Ureter (tissue), 1 donor: ENCODE measurements around the gene ETV1. TPM values are rescaled to one million over a fixed set of nuclear protein-coding genes. Genes with fewer than 3 reads are reported as not detected.

Experiments
- DNase-seq: peaks from one replicate; pipeline ENCODE4 v3.0.0-alpha.2; 2020; ENCODE audit warnings: low spot score
- total RNA-seq: library from RNA; stranded (reverse); gene quantifications from one replicate; pipeline ENCODE4 v1.2.4, GENCODE V29; 2023
- donor health status: DM: yes; HTN: yes; CAD: no.

ETV1 gene
- total RNA-seq, 1 donor from 2014 or later: 8.5 TPM

DNA sequence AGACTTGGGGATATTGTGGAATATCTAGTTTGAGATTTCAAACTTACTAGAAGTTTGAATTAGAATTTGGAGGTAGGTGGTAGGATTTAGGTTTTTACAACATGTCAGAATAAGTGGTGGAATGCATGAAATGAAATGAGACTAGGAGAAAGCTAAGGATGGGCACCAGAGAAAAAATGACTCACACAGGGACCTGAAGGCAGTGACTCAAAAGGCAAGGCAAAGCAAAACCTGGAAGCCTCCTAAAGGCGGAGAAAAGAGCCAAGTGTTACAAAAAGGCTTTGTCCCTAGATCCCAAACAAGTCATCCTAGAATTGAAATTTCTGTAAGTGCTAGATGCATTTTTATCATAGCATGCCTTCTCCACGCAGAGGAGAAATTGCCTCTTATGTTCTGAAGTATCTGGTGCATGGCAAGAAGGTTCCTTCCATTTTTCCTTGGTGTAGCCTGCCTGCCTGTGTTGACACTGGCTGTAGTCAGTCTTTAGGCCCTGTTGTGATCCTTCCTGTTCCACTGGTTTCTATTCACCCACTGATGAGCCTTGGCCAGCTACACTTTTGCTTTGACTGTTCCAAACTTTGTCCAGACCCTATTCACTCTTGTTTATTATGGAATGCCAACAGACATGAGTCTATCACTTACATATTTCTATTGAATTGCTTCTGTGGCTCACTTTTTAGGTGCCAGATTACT, 109.3 kb downstream of the ETV1 start:
- DNase-seq: no peak

DNA sequence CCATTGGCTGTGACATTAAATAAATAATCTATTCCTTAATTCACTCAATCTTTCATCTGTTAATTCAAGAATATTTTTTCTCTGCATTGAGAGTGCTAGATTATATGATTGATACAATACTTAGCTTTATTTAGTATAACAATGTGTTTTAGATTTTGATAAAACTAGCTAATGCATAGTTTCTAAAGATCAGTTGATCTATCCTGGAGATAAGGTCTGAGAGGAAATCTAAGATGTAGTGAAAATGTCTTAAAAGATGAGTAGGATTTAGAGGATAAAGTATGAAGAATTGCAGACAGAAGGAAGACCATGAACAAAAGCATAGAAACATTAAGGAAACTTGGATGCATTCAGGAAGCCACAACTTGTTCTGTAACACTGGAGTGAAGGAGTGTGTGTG, 110.3 kb downstream of the ETV1 start:
- DNase-seq: no peak

DNA sequence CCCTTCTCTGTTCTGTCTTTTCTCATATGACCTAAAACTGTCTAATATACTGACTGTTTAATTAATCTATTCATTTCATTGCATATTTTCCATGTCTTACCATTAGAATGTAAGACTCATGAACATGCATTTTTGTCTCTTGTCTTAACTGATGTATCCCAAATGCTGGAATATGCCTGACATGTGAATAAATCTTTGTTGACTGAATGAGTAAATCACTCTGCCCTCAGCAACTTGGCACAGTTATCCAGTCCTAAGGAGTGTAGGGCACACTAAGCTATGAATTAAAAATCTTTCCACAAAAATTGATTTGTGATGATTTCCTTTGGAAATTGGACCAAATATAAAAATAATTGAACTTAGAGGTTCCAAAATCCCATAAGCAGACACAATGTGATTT, 111.3 kb downstream of the ETV1 start:
- no peak for DNase-seq

DNA sequence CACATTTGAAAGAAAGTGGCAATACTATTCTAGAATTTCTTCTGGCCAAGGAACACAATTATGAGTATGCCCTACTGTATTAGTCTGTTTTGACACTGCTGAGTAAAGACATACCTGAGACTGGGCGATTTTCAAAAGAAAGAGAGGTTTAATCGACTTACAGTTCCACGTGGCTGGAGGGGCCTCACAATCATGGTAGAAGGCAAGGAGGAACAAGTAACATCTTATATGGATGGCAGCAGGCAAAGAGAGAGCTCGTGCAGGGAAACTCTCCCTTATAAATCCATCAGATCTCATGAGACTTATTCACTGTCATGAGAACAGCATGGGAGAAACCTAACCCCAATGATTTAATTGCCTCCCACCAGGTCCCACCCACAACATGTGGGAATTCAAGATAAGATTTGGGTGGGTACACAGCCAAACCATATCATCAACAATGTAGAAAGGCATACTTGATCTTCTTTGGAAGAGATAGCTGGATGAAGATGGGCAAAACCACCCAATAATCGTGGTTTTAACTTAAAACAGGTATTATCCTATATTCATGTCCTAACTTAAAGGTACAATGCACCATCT, 113.9 kb downstream of the ETV1 start:
- DNase-seq: no peak

DNA sequence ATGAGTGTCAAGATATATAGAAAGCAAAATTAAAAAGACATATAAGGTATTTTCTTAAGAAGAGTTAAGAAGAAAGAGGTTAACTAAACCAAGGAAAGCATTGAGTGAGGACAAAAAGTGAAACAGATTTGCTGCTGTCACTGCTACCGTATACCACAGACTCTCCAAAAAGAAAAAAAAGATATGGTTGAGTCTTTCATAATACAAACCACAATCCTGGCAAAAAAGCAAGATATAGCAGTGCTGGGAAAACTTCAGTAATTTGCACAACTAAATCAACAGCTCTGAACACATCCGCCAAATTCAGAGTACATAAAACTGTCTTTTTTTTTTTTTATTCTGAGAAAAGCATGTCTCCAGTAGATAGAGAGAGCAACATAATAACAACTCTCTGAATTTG, 114.7 kb downstream of the ETV1 start:
- DNase-seq: no peak

DNA sequence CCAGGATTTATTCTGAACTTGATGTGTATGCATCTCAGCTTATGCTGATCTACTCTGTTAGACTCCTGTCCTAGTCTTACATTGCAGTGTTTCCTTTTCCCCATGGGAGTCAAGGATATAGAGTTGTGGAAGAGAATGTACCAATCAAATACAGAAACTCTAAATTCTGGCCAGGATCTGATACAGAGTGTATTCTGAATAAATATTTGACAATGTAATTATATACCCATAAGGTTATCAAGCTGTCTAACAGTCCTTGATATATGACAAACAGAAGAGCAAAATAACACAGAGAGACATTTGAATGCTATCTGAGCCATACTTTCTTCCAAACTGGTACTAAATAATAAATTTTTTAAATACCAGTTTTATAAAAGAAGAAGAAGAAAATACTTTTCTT, 116.8 kb downstream of the ETV1 start:
- no peak for DNase-seq

DNA sequence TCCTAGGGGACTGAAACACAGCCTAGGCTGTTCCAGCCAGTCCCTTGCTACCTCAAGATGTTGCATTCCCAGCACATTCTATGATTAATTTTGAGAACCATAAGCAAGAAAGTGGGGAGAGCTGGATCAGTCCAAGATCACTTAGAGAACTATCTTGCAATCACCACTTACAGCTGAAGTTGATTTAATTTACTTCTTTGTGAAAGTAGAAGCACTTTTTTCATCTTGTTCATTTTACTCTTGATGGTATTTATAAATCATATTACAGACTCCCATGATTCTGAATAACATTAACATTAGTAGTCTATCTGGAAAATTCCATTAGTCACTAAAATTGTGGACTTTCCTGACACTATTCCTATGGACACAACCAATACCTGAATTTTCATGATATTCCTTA, 118.5 kb downstream of the ETV1 start:
- DNase-seq: no peak

DNA sequence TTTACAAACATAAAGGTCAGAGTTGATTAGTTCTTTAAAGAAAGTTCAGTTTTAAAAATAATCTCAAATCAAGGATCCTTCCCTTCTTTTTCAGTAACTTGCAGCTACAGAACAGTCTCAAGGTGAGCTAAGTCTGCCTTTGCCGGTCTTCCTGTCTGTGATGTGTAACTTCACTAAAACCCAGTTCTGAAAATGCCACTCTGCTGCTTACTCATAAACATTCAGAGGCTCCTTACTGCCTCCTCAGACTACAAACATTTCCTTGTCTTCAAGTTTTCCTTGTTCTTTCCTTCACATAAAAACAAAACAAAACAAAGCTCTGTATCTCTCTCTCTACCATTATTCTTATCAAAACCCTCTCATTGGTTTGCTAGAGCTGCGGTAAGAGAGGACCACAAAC, 128.7 kb downstream of the ETV1 start:
- no peak for DNase-seq

DNA sequence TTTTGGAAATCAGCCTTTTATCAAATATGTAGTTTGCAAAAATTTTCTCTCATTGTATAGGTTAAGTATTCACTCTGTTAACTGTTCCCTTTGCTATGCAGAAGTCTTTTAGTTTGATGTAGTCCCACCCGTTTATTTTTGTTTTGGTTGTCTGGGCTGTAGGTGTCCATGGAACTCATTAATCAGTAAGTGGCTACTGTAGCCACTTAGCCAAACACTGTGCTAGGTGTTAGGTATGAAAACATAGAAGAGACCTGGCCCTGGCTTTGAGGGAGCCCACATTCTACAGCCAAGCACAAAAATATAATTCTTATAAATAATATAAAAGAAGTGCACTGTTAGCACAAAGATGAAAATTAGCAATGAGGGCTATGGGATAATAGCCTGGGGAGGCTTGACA, 133.5 kb downstream of the ETV1 start:
- DNase-seq: no peak

DNA sequence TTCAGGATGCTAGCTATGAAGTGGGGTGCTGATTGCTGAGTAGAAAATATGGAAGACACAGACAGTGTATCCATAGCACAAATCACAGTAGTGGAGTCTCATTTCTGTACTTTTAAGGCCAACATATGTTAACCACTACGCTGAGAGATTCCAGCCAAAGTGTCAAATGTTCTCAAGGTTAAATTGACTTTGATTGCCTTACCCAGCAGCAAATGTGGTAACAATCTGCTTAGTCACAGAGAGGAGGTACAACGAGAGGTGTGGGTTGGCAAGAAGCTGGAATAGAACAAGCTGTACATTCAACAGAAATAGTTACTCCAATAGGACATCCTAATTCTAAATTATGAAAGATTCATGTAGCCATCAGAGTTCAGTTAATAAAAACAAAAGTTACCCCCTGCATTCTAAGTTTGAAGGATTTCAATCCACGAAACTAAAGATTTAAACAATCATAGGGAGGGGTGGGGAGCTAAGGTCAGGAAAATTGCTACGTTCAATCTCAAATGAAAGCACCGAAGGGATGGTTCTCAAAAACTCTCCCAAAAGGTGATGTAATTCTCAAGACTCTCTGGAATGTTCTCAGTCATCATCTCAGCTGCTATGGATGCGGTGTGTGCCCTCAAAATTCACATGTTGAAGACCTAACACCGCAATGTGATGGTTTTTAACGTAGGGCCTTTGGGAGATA, 137.0 kb downstream of the ETV1 start:
- DNase-seq: no peak

DNA sequence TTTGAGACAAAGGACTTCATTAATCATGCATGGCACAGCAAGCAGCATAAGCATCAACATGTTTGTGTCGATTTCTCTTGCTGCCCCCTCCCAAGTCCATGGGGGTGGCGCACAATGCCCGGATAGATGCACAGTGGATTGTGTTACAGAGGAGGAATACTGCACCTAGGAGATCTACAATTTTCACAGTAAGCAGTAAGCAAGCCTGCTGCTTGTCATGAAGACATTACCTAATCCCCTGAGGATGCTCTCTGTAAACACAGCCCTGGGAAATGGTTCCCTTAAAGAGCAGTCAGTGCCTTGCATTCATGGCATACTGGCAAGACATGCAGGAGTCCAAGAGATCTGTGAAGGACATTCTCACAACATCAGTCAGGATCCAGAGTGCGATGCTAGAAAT, 137.7 kb downstream of the ETV1 start:
- DNase-seq: no peak

DNA sequence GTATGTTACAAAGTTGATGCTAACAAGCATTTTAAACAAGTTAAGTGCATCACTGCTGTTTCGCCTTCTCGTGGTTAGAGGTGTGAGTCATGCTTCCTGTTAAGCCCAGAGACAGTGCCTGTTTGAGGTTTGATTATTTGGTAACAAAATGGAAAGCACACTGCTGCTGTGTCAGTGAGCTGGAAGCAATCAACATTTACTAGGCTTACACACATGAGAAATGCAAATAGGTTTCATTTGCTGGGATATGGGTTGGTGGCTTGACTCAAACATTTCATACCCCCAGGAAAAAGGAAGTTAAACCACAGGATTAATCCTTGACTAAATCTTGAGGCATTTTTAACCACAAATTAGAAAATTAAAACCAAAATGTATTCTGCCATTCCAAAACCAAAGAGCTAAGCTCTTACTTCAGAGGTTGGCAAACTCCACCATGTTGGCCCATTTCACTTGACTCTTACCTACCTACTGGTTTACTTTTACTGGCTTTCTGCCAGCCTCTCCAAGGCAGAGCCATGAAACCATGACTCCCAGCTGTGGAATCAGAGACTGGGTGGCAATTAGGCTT, 139.2 kb downstream of the ETV1 start:
- no peak for DNase-seq

DNA sequence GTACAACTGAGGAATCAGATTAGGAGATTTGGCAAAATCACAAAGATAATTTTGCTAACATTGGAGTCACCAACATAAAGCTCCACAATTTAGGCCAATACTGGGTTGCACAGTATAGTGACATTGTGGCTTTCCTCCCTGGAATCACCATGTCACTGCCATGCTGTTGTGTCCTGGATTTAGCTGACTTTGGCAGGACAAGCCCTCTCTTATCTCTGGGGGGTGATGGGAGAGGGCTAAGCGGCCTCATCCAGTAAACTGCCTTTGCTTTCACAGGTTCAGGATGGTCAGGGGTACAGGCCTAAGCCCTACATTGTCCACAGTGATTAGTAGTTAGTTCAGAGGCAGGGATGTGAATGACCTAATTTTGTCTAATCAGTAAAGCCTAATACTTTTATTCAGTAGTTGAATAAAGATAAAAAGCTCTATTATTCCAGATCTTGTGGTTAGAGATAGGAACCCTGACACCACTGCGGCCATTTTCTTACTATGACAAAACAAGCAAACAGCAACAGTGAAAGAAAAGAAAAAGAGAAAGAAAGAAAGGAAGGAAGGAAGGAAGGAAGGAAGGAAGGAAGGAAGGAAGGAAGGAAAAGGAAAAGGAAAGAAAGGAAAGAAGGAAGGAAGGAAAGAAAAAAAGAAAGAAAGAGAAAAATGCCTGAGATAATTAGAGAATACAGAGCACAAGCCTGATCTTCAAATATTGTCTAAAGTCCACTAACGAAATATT, 140.1 kb downstream of the ETV1 start:
- no peak for DNase-seq

DNA sequence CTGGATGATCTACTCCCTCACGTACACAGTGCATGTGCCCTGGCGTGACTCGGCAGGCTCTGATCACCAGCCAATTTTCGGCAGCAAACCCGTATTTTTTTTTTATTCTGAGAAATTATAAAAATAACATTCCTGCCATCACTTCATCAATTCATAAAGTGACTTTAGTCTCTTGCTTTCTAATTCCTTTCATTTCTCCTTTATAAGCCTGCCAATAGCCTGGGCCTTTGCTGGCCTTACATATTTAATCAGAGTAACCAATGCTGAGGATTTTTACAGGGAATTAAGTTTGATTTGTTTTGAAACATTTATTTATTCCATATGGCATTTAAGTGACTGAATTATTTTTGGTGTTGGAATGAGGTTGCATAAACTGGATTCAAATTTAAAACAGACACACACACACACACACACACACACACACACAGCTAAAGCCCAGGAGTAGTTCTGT, 140.8 kb downstream of the ETV1 start:
- DNase-seq: no peak

DNA sequence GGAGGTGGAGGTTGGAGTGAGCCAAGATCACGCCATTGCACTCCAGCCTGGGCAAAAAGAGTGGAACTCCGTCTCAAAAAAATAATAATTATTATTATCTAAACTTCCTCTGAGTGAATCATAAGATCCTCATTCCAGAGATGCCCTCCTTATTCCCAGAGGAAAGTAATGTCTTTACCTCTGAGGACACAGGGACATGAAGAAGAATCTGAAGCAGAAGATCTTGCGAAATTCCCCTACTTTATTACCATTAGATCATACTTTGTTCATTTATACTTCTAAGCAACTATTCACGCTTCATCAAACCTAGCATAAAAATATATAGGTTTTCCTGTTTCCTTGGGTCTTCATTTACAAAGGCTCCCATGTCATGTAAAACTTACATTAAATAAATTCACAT, 143.1 kb downstream of the ETV1 start:
- DNase-seq: no peak

DNA sequence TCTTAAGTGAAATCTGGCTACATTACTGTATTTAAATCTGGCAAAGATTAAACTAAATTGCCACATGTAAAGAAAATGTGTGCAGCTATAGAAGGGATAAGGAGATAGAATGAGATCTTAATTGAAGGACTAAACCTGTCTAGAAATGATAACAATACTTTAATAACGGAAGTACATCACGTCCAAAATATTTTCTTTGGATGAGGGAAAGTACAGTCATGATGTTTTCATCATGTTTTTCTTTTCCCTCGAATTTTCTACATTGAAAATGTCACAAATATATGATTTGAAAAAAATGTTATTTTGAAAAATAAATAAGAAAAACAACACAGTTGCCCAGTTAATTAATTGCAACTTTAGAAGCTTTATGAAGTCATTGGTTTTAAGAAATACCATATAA, 143.9 kb downstream of the ETV1 start:
- no peak for DNase-seq

DNA sequence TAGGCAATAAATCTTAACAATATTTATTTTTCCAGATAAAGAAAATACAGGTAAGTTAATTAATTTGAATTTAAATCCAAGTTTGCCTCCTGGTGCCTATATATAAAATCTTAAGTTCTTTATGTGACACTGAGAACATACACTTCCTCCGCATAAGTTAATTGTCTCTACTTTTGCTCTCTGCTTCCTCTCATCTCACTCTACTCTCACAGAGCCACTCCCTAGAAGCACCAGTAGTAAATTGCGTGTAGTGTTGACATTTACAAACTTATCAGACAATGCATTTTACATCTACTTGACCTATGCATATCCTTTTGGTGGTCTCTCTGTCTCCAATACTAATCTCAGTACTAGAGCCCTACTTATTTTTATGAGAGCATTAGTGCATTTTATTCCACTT, 144.5 kb downstream of the ETV1 start:
- DNase-seq: no peak

DNA sequence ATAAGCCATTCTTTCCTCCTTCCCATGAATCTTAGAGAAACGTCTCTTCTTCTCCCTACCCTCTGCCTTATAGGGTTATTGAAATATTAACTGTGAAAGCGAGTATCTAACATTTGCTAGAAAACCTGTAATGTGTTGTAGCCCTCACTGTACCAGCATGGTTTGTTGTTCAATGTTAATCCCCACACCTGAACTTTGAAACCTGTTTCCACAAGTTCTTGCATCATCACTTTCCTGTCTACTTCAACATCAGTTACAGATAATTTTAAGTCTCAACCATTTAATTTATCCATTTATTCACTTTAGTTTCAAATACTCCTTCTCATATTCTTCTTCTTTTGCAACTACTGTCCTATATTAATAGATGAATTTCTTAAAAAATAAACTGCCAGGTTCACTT, 148.2 kb downstream of the ETV1 start:
- no peak for DNase-seq
